ENCODE data around the gene FHIT.

FHIT gene

GRCh38 chr3:59788801-59789200, 1462.5 kb downstream of the FHIT start:
- H3K4me3 ChIP-seq (ENCODE audit: low read length): no peak overlapping the region
- DNase-seq (ENCODE audit: low read depth): no peak
- no peak for TF ChIP-seq CTCF (conservative IDR thresholded peaks at IDR 0.05; ENCODE audit: low read depth, low read length)

- TF ChIP-seq CTCF (conservative IDR thresholded peaks at IDR 0.05; ENCODE audit: low read depth, low read length): no peak
- no peak overlapping the region for H3K4me3 ChIP-seq (ENCODE audit: low read length)
- DNase-seq (ENCODE audit: low read depth): no peak
These were observed 1463.1 kb downstream of the FHIT start for GRCh38 chr3:59788133-59788532.

- no peak for DNase-seq (ENCODE audit: low read depth)
- no peak overlapping the region for H3K4me3 ChIP-seq (ENCODE audit: low read length)
- no peak for TF ChIP-seq CTCF (conservative IDR thresholded peaks at IDR 0.05; ENCODE audit: low read depth, low read length)
These were observed 1464.9 kb downstream of the FHIT start for GRCh38 chr3:59786374-59786773.

GRCh38 chr3:59784164-59784563, 1467.1 kb downstream of the FHIT start:
- no peak for DNase-seq (ENCODE audit: low read depth)
- H3K4me3 ChIP-seq (ENCODE audit: low read length): no peak overlapping the region
- TF ChIP-seq CTCF (conservative IDR thresholded peaks at IDR 0.05; ENCODE audit: low read depth, low read length): no peak

- DNase-seq (ENCODE audit: low read depth): no peak
These were observed 1467.7 kb downstream of the FHIT start for GRCh38 chr3:59783468-59783988.

GRCh38 chr3:59782664-59783063, 1468.6 kb downstream of the FHIT start:
- no peak for TF ChIP-seq CTCF (conservative IDR thresholded peaks at IDR 0.05; ENCODE audit: low read depth, low read length)
- H3K4me3 ChIP-seq (ENCODE audit: low read length): no peak overlapping the region
- no peak for DNase-seq (ENCODE audit: low read depth)

More at GRCh38 chr3:59783468-59783988, 1467.7 kb downstream of the FHIT start:
- TF ChIP-seq CTCF (conservative IDR thresholded peaks at IDR 0.05; ENCODE audit: low read depth, low read length): no peak
- H3K4me3 ChIP-seq (ENCODE audit: low read length): no peak overlapping the region

GRCh38 chr3:59780209-59780608, 1471.0 kb downstream of the FHIT start:
- no peak overlapping the region for H3K4me3 ChIP-seq (ENCODE audit: low read length)
- no peak for TF ChIP-seq CTCF (conservative IDR thresholded peaks at IDR 0.05; ENCODE audit: low read depth, low read length)
- no peak for DNase-seq (ENCODE audit: low read depth)
